ENCODE results near the gene TTC8.
A peak's percentile ranks its signal among the peaks of the same experiment; 100 is the strongest.
"Not testable (repeated sequence)": the region's sequence is repeated elsewhere in the genome, so short reads cannot be mapped to it uniquely, and the experiment has no call there.

The TTC8 gene

GRCh38 chr14:88824314-88825077, at the start of gene TTC8:
Gene TTC8, plus strand, starts transcription at chr14:88824651. Its CDS starts 57 bp downstream, at chr14:88824708.
- peak; percentile 71 for DNase-seq

DNA sequence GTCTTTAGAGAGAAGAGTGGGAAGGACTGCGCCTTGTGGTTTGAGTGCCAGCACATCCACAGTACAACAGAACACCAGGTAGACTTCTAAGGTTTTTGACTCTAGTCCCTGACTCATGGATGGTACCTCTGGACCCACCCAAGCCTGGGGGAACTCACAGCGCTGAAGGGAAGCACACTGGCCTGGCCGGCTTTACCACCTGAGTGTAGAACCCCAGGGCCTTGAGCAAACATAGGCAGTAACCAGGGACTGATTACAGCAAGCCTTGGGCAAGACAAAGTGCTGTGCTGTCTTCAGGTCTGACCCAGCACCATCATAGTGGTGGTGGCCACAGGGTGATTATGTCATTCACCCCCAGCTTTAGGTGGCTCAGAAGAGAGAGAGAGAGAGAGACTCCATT, 48.9 kb upstream of the TTC8 start:
- DNase-seq: no peak

GRCh38 chr14:88785911-88786310, 38.5 kb upstream of the TTC8 start:
- DNase-seq: no peak

GRCh38 chr14:88786715-88787114, 37.7 kb upstream of the TTC8 start:
- no peak for DNase-seq

GRCh38 chr14:88789573-88789972, 34.9 kb upstream of the TTC8 start:
- not testable (repeated sequence) for DNase-seq

- no peak for DNase-seq
Observed at GRCh38 chr14:88790501-88791251, 33.8 kb upstream of the TTC8 start.

- no peak for DNase-seq
Observed at GRCh38 chr14:88791252-88791621, 33.2 kb upstream of the TTC8 start.

- no peak for DNase-seq
Observed at GRCh38 chr14:88791629-88792472, 32.6 kb upstream of the TTC8 start.

- DNase-seq: peak; percentile 74
Observed at GRCh38 chr14:88792473-88793258, 31.8 kb upstream of the TTC8 start, which contains the start of gene EML5. Gene EML5, minus strand, starts transcription at chr14:88792953. Its CDS starts 450 bp downstream, at chr14:88792503.

DNA sequence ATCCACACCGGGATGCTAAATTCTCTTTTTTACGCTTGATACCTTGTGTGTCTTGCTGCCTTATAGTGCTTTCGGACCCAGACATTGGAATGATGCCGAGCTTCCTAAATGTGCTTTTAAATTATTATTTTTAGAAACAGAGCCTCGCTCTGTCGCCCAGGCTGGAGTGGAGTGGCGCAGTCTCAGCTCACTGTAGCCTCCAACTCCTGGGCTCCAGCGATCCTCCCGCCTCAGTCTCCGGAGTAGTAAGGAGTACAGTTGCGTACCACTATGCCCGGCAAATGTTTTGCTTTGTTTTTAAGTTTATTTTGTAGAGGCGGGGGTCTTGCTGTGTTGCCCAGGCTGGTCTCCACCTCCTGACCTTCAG, 31.2 kb upstream of the TTC8 start:
- no peak for DNase-seq

DNA sequence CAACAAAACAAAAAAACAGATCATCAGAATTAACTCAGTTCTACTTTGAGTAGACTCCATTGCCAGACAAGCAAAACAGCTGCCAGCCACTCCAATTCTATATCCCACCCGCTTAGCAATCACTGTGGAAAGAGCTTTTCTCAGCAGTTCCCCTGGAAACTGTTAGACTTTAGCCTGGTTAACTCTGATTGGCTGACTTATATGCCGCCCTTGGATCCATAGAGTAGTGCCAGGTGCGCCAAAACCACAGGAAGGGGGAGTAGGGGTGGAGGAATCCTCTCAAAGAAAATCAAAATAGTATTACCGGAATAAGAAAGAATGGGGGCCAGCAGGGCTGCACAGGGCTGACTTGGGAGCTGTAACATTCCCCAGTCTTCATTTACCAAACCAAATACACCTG, 26.3 kb upstream of the TTC8 start:
- DNase-seq: no peak

- DNase-seq: no peak
Observed at GRCh38 chr14:88799522-88799921, 24.9 kb upstream of the TTC8 start.

DNA sequence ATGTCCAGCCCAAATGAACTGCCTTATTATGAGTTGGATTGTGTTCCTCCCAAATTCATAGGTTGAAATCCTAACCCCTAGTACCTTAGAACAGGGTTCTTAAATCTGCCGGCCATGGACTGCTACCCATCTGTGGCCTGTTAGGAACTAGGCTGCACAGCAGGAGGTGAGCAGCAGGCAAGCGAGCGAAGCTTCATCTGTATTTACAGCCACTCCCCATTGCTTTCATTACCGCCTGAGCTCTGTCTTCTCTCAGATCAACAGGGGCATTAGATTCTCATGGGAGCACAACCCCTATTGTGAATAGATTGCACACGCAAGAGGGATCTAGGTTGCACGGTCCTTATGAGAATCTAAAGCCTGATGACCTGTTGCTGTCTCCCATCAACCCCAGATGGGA, 21.9 kb upstream of the TTC8 start:
- no peak for DNase-seq

DNA sequence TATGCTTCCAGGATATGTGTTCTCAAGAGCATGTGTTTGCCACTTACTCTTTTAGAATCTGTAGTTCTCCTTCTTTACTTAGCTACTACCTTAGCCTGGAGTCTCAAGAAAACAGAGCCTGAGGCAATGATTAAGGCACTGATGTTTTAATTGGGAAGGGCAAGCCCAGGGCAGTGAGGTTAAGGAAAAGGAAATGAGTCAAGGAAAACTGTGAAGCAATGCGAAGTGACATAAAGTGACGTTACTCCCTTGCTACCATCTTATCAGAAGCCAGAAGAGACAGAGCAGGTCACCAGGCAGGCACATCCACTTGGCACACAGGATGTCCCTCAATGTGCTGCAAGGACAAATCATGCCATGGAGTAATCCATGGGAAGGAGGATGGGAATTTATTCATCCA, 20.4 kb upstream of the TTC8 start:
- no peak for DNase-seq

- DNase-seq: no peak
Observed at GRCh38 chr14:88804477-88804876, 20.0 kb upstream of the TTC8 start.

- no peak for DNase-seq
Observed at GRCh38 chr14:88808359-88808758, 16.1 kb upstream of the TTC8 start.

DNA sequence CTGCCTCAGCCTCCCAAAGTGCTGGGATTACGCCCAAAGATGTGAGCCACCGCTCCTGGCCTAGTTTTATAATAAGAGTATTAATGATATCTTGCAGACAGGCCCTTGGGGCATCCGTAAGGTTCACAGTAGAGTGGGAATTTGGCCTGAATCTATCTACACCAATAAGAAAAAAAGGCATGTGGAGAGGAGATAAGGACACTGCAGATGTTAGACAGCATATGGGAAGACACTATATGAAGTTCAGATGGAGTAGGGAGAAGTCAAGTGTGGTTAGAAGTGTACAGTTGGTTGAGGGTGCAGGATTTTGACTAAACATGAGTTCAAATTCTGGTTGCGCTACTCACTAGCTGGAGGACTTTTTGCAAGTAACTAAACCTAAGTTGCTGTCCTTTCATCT, 8.5 kb upstream of the TTC8 start:
- no peak for DNase-seq

- DNase-seq: no peak
Observed at GRCh38 chr14:88818018-88818417, 6.4 kb upstream of the TTC8 start.

DNA sequence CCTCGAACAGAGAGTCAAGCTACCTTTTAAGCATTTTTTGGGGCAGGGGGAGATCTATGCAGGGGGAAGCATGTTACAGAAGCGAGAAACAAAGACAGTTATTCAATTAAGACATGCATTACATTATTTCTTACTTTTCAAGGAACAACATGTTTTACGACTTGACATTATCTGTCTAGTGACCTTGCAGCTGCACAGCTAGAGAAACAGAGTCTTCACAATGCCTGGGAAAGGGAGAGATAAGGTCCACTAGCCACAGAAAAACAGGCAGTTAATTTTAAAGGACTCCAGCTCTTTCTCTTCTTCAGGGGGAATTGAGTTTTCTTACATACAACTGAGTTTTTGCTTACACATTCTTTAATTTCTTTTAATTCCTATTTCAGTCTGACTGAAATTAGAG, 4.8 kb upstream of the TTC8 start:
- not testable (repeated sequence) for DNase-seq

- no peak for DNase-seq
Observed at GRCh38 chr14:88821378-88821777, 3.1 kb upstream of the TTC8 start.

GRCh38 chr14:88821888-88822287, 2.6 kb upstream of the TTC8 start:
- DNase-seq: no peak

GRCh38 chr14:88823968-88824313, 510 bp upstream of the TTC8 start:
- DNase-seq: no peak

DNA sequence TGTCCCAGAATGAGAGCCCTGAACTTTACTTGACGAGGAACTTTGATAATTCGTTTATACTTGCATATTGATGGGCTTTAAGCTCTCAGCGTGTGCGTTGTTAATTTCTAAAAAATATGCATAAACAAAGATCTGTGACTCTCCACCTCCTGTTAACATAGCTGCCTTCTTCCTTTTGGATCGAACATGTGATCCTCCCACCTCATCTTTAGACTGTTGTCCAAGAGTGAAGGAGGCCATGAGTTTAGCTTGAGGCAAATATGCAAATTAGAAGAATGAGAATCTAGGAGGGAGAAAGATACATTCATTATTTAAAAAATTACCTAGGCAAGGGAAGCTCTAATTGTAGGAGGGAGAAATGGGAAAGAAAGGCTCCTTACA, 617 bp downstream of the TTC8 start:
- DNase-seq: no peak
